AG10803 (cell line): Measurements from ENCODE around the gene SRMS.
A peak's percentile ranks its signal among the peaks of the same experiment; 100 is the strongest.

Experiments used
- DNase-seq: peaks from one replicate; pipeline ENCODE4 v3.0.0; 2010; ENCODE audit warnings: low read depth
- H3K4me3 ChIP-seq: 2 replicates; pipeline ENCODE4 v1.5.1; 2011; ENCODE audit warnings: mild to moderate bottlenecking, low read length, control low read depth
- TF ChIP-seq, protein P1 (sequence below): conservative IDR thresholded peaks from 2 replicates; pipeline ENCODE4 v1.5.1; 2011; ENCODE audit warnings: mild to moderate bottlenecking, low read length, control low read depth, inconsistent platforms

Gene SRMS

DNA sequence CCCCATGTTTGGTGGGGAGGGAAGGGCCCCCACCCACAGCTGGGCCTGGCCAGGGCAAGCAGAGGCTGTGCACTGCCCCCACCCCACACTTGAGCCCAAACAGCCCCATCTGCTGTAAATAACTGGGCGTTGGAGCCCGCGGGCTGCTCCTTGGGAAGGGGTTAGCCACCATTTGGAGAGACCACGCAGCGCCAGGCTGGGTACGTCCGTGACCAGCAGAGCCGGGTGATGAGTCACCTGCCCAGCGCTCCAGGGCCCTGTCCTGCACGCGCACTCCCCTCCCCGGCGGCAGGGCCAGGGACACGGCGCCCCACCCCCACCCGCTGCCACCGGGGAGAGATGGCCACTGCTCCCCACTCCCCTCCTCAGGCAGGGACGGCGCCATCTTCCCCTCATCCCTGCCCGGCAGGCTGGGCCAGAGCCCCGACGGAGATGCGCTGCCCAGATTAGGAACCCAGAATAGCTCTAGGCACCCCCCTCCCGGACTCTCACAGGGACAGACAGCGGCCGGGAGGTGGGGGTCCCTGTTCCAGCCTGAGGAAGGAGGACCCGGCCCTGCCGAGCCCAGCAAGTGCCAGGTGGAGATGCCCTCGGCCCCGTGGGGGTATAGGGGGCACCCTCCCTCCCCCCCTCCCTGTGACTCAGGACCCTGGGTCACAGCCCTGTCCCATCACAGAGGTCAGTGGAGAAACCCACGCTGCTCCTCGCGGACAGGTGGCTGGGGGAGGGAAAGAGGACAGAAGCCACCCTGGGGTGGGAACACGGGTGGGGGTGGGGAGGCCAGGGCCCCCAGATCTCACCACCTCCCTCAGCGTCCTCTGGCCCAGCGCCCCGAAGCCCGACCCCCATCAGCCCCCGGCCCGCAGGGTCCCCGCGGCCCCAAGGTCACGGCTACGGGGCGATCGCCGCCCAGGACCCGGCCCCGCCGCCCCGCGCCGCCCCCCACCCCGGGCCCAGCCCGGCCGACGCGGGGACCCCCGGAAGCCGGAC lies 49.3 kb downstream of the SRMS start:
- TF ChIP-seq, protein P1, sequence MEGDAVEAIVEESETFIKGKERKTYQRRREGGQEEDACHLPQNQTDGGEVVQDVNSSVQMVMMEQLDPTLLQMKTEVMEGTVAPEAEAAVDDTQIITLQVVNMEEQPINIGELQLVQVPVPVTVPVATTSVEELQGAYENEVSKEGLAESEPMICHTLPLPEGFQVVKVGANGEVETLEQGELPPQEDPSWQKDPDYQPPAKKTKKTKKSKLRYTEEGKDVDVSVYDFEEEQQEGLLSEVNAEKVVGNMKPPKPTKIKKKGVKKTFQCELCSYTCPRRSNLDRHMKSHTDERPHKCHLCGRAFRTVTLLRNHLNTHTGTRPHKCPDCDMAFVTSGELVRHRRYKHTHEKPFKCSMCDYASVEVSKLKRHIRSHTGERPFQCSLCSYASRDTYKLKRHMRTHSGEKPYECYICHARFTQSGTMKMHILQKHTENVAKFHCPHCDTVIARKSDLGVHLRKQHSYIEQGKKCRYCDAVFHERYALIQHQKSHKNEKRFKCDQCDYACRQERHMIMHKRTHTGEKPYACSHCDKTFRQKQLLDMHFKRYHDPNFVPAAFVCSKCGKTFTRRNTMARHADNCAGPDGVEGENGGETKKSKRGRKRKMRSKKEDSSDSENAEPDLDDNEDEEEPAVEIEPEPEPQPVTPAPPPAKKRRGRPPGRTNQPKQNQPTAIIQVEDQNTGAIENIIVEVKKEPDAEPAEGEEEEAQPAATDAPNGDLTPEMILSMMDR, result no peak
- peak; percentile 30 for DNase-seq
- no peak overlapping the region for H3K4me3 ChIP-seq

DNA sequence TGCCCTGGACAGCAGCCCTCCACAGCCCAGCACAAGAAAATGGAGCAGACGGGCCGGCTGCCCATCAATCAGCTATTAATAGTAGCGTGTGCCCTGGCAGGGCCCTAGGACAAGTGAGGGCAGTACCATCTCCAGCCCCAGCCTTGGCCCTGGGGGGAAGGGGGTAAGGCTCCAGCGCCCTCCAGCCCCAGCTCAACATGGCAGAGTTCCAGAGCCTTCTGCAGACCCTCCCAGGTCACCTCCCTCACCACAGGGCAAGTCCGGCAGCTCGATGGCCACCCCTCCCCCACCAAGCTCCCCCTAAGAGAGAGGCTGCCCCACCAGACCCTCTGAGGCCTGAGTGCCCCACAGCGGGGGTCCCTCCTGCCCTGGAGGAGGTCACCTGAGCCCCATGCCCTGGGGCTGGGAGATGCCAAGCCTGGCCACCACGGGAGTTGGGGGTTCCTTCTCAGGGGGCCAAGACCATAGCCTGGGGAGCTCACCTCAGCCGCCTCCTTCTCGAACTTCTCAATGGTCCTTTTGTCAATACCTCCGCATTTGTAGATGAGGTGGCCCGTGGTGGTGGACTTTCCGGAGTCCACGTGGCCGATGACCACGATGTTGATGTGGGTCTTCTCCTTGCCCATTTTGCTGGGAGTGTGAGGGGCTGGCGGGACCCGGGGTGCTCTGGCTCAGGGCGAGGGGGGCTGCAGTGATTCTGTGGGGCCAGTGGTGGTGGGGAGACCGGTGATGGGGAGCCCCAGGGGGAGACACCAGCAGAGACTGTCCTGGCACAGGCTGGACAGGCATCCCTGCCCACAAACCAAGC lies 50.2 kb downstream of the SRMS start:
- H3K4me3 ChIP-seq, result no peak overlapping the region
- DNase-seq, result no peak
- TF ChIP-seq, protein P1, result no peak

DNA sequence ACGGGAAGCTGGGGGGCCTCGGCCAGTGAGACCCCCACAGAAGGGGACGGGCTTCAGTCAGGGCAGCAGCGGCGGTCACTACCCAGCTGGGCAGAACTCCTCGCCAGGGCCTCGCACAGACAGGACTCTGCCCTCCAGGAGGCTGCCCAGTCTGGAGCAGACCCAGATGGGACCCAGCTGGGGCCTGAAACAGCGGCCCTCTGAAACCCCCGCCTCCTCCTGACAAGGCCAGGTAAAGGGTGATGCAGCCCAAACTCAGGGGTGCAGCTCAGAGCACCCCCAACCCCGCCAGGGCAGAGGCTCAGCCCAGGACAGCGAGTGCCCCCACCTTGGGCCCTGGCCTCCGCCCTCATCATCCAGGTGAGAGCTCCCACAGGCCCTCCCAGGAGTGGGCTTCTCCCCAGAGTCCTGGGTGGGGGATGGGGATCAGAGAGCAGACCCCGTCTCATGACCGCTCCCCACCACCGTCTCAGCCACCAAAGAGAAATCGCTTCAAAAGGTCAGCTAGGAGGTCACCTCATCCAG lies 50.9 kb downstream of the SRMS start:
- DNase-seq, result no peak
- TF ChIP-seq, protein P1, result no peak
- no peak overlapping the region for H3K4me3 ChIP-seq

DNA sequence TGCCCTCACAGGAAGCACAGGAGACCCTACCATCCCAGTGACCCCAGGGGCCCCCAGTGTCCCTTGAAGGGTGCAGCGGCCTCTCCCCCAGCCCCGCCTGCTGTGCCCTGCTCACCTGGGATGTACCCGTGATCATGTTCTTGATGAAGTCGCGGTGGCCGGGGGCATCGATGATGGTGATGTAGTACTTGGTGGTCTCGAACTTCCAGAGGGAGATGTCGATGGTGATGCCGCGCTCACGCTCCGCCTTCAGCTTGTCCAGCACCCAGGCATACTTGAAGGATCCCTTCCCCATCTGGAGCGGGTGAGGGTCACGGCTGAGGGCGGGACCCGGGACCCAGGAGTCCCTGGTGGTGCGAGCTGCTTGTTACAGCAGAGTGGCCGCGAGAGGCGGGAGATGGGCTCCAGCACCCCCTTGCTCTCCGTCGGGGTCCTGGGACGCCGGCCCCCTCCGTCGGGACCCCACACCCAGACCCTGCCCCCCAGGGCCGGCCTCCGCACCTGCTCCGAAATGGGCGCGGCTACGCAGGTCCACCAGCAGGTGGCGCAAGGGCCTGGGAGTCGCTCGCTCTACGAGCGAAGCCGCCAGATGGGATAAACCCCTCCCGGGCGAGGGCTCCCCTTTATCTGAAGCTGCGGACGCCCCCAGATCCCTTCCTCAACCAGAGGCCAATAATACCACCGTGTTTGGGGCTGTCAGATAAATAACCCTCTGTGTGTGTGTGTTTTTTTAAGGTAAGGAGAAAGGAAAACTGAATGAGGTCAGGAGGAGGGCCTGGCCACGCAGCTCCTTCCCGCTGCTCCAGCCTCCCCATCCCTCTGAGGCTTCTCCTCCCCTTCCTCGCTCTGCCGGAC lies 51.6 kb downstream of the SRMS start:
- TF ChIP-seq, protein P1, result peak; percentile 70
- DNase-seq, result peak; percentile 25
- peak overlapping the region; percentile 12; the same call in 1 of the 2 replicates for H3K4me3 ChIP-seq

DNA sequence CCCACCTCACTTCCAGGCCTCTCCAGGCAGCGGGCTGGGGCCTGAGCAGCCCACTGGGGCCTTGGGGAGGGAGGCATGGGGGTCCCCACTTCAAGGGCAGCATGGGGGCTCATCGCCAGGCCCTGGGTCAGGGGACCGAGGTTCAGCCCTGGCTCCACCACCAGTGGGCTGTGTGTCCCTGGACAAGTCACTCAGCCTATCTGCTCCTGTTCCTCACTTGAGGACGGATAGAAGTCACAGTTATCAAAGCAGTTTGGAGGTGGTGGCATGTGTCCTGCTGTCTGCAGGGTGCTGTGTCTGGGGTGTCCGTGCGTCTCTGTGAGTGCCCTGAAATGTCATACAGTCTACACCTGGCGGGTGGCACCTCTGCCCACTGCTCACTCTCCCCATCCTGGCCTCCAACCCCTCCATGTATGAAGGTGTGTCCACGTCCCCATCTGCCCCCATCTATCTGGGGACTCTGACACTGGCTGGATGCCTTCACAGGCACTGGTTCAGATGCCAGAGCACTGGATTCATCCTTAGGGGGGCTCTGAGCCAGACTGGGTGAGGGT lies 52.3 kb downstream of the SRMS start:
- TF ChIP-seq, protein P1, result no peak
- H3K4me3 ChIP-seq, result no peak overlapping the region
- no peak for DNase-seq
